Measurements from ENCODE around the gene TMEM132A.

- TF ChIP-seq MXD1 (CRISPR knock-in tag; IDR thresholded peaks at IDR 0.05; ENCODE audit: borderline replicate concordance, poor library complexity, severe bottlenecking) (no peak), RAD21 (CRISPR knock-in tag; conservative IDR thresholded peaks at IDR 0.05 in 1 of 2, IDR thresholded peaks at IDR 0.05 in 1 of 2) (no peak), IRF1 (CRISPR knock-in tag; IDR thresholded peaks at IDR 0.05; ENCODE audit: borderline replicate concordance) (no peak), ZNF3 (CRISPR knock-in tag; IDR thresholded peaks at IDR 0.05) (no peak), TAF9B (IDR thresholded peaks at IDR 0.05; ENCODE audit: partially characterized antibody) (no peak), KLF16 (IDR thresholded peaks at IDR 0.05) (no peak), CHD1 (IDR thresholded peaks at IDR 0.05; ENCODE audit: low read length) (no peak), CBFA2T2 (conservative IDR thresholded peaks at IDR 0.05) (no peak), ZFX (CRISPR knock-in tag; IDR thresholded peaks at IDR 0.05) (no peak), DPF2 (IDR thresholded peaks at IDR 0.05) (no peak)
Observed at GRCh38 chr11:60957188-60957587, 32.9 kb downstream of the TMEM132A start.
